Mucosa of gallbladder (tissue), 1 donor: ENCODE measurements around the gene TOMM22. TPM values are rescaled to one million over a fixed set of nuclear protein-coding genes. Genes with fewer than 3 reads are reported as not detected.

Experiments
- DNase-seq: peaks from one replicate; pipeline ENCODE4 v3.0.0-alpha.2; 2020; ENCODE audit warnings: low spot score
- total RNA-seq: library from RNA; stranded (reverse); gene quantifications from one replicate; pipeline ENCODE4 v1.2.1, GENCODE V29; 2021
- donor health status: DM: no; HTN: no; CAD: no.

TOMM22 gene
- total RNA-seq, 1 donor from 2014 or later: 52.7 TPM

- DNase-seq: no peak
These were observed 15.1 kb downstream of the TOMM22 start for GRCh38 chr22:38696606-38697424.

- no peak for DNase-seq
These were observed 15.8 kb downstream of the TOMM22 start for GRCh38 chr22:38697425-38698089.

GRCh38 chr22:38698407-38699094 lies 16.8 kb downstream of the TOMM22 start:
- DNase-seq: no peak

GRCh38 chr22:38699143-38699542 lies 17.4 kb downstream of the TOMM22 start:
- no peak for DNase-seq

GRCh38 chr22:38699784-38700183 lies 18.0 kb downstream of the TOMM22 start:
- DNase-seq: no peak

- DNase-seq: peak; percentile 58
These were observed 18.6 kb downstream of the TOMM22 start for GRCh38 chr22:38700270-38700788.

- peak; percentile 97 for DNase-seq
These were observed 19.3 kb downstream of the TOMM22 start, which contains the start of gene JOSD1 for GRCh38 chr22:38700789-38701628. TSS of gene JOSD1 (minus strand) at chr22:38700943. CDS start at chr22:38699987, 956 bp downstream.

- no peak for DNase-seq
These were observed 23.0 kb downstream of the TOMM22 start for GRCh38 chr22:38704654-38705234.

GRCh38 chr22:38705235-38706100 lies 23.7 kb downstream of the TOMM22 start, which contains the start of gene GTPBP1:
TSS of gene GTPBP1 (plus strand) at chr22:38705944. CDS start at chr22:38705956, 12 bp downstream.
- peak; percentile 100 for DNase-seq

- DNase-seq: no peak
These were observed 24.5 kb downstream of the TOMM22 start for GRCh38 chr22:38706101-38706900.

- no peak for DNase-seq
These were observed 25.1 kb downstream of the TOMM22 start for GRCh38 chr22:38706901-38707195.

GRCh38 chr22:38707346-38707745 lies 25.6 kb downstream of the TOMM22 start:
- DNase-seq: no peak

GRCh38 chr22:38707984-38708383 lies 26.2 kb downstream of the TOMM22 start:
- DNase-seq: no peak

GRCh38 chr22:38709306-38709705 lies 27.5 kb downstream of the TOMM22 start:
- DNase-seq: no peak

- no peak for DNase-seq
These were observed 28.6 kb downstream of the TOMM22 start for GRCh38 chr22:38710351-38710750.

GRCh38 chr22:38710866-38711265 lies 29.1 kb downstream of the TOMM22 start:
- DNase-seq: no peak

- DNase-seq: no peak
These were observed 30.9 kb downstream of the TOMM22 start for GRCh38 chr22:38712486-38713207.

GRCh38 chr22:38713921-38714320 lies 32.2 kb downstream of the TOMM22 start:
- no peak for DNase-seq
